Chondrocyte (in vitro differentiated cells): ENCODE data around the gene IKZF5. TPM values are rescaled to one million over a fixed set of nuclear protein-coding genes. Genes with fewer than 3 reads are reported as not detected.
A peak's percentile ranks its signal among the peaks of the same experiment; 100 is the strongest.

Experiments
- DNase-seq: peaks from one replicate; pipeline ENCODE4 v3.0.0; 2021; ENCODE audit warnings: mixed read lengths, low spot score
- H3K27ac Mint-ChIP-seq: one replicate; pipeline ENCODE4 v1.8.0; 2021; ENCODE audit warnings: mild to moderate bottlenecking, moderate library complexity, mixed read lengths; ENCODE audit not compliant: unreplicated experiment
- H3K27me3 Mint-ChIP-seq: 2 replicates; pipeline ENCODE4 v1.8.0; 2021; ENCODE audit warnings: low read depth, mixed read lengths
- H3K36me3 Mint-ChIP-seq: 2 replicates; pipeline ENCODE4 v1.8.0; 2021; ENCODE audit warnings: low read depth, mixed read lengths
- H3K4me1 Mint-ChIP-seq: 2 replicates; pipeline ENCODE4 v1.8.0; 2021; ENCODE audit warnings: low read depth, mild to moderate bottlenecking, mixed read lengths
- H3K4me3 Mint-ChIP-seq: one replicate; pipeline ENCODE4 v1.8.0; 2021; ENCODE audit warnings: mild to moderate bottlenecking, moderate library complexity, mixed read lengths; ENCODE audit not compliant: unreplicated experiment
- H3K9me3 Mint-ChIP-seq: 2 replicates; pipeline ENCODE4 v1.8.0; 2021; ENCODE audit warnings: low read depth, mixed read lengths
- CTCF ChIP-seq: fragments of 200-600 bp; sonication (generic); IDR thresholded peaks from 2 replicates; pipeline ENCODE4 v1.5.0; 2021; ENCODE audit warnings: antibody characterized with exemption, mild to moderate bottlenecking, moderate library complexity
- long read RNA-seq: library from polyadenylated mRNA; stranded (forward); transcript quantifications from one replicate; pipeline ENCODE4 v2.0.0, GENCODE V29; 2021
- total RNA-seq: library from RNA; stranded (reverse); gene quantifications from 3 replicates; pipeline ENCODE4 v1.2.1, GENCODE V29; 2021

IKZF5 gene
- total RNA-seq: 8.5 to 15.2 TPM (median 9.6 TPM) in 3 replicates
- long read RNA-seq, full-length matches to known transcripts: 9 of 14 reads
- long read RNA-seq, partial matches to known transcripts: 0 of 14 reads
- long read RNA-seq, other reads (novel, unspliced or antisense): 5 of 14 reads

DNA sequence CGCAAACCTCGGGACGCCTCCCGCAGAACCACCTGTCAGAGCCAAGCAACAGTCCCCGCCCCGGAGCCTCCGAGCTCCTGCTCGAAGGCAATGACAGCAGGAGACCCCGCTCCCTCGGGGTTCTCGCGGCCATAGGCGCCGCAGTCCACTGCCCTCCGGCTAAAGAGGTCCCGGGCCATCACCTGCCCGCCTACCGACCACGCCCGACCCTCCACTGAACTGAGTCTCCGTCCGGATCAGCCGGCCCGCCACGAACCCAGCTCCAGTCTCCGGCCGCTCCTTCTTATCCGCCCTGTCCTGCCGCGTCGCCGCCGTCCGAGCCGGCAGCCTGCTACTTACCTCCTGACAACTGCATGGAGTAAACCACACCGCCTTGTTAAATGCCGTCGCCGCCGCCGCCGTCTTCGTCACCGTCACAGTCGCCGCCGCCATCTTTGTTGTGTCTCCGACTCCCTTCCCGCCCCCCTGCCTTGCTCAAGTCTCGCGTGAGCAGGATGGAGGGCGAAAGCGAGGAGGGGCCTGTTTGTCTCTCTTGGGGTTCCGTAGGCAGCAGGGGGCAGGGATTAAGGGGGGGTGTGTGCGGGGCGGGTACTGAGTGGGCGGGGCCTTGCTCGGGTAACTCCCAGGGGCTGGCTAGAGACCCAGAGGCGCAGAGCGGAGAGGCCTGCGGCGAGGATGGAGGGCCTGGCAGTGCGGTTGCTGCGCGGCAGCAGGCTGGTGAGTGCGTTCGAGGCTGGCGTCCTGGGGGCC is at the start of gene IKZF5, which contains the start of gene ACADSB:
Gene IKZF5, minus strand, starts transcription at position 441 of the 750 bp plus-strand sequence. CDS start 10,170 bp downstream, outside the sequence.
Gene ACADSB, plus strand, starts transcription at position 652 of the 750 bp plus-strand sequence. Its CDS starts 24 bp downstream, at position 676.
- H3K9me3 Mint-ChIP-seq: no peaks in the 10 kb centered on the region
- H3K36me3 Mint-ChIP-seq: peaks cover 2% of the 10 kb centered on the region
- no peaks in the 10 kb centered on the region for H3K27me3 Mint-ChIP-seq
- peak within 1 kb of the TSS; percentile 96 for H3K4me3 Mint-ChIP-seq
- H3K4me1 Mint-ChIP-seq: peaks cover 24% of the 10 kb centered on the region
- peak; percentile 96 for DNase-seq
- no peak for TF ChIP-seq CTCF
- peak within 1 kb of the TSS; percentile 100 for H3K27ac Mint-ChIP-seq

DNA sequence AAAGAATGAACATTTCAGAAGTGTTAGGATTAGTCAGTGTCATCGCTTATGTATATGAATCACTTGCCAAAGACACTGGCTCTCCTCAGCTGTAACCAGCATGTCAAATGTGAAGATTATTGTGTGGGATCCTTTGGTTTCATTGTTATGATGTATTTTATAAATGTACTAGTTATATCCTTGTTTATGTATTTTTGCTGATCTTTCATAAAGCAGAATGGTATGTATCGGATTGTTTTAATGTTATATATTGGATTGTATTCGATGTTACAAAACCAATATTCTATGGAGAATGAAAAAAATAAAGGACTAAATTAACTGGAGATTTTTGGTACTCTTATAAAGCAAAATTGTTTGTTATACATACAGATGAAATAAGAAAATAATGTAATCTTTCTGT is 49.4 kb upstream of the IKZF5 start:
- no peak overlapping the region for H3K4me3 Mint-ChIP-seq
- TF ChIP-seq CTCF: no peak
- H3K36me3 Mint-ChIP-seq: peaks cover 8% of the 10 kb centered on the region
- H3K27me3 Mint-ChIP-seq: no peaks in the 10 kb centered on the region
- no peak for DNase-seq
- no peaks in the 10 kb centered on the region for H3K4me1 Mint-ChIP-seq
- H3K9me3 Mint-ChIP-seq: no peaks in the 10 kb centered on the region
- no peak overlapping the region for H3K27ac Mint-ChIP-seq

DNA sequence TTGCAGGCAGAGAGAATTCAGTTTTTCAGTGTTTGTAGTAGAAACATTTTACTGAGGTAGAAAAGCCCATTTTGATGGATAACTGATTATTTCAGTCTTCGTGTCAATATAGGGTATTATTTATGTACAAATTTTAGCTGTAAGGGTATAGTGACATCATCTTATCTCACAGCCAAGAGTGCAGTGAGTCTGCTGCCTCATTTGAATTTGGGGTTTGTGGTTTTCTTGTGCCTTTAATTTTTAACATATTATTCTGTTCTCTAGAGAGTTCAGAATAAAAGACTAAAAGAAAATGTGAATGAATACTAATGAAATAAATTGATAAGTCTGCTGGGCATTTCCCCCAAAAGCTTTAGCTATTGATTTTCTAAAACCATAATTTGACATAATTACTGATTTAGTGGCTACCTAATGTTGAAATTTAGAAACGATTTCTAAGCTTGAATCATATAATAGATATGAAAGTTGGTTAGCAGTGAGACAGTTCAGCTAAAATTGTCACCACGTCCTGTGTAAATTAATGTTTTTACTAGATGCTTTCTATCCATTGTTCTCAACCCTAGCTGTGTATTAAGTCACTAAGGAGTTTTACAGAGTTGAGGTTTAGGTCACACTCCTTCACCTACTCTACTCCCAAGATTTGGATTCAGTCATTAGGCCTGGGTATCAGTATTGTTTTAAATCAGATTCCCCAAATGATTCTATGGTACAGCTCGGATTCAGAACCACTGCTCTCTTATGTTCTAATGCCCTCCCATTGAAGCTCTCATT is 37.6 kb upstream of the IKZF5 start:
- DNase-seq: no peak
- Mint-ChIP-seq H3K36me3 (peaks cover 4% of the 10 kb centered on the region), H3K27ac (no peak overlapping the region), H3K4me3 (no peak overlapping the region), H3K4me1 (no peaks in the 10 kb centered on the region), H3K27me3 (no peaks in the 10 kb centered on the region), H3K9me3 (no peaks in the 10 kb centered on the region)
- no peak for TF ChIP-seq CTCF

DNA sequence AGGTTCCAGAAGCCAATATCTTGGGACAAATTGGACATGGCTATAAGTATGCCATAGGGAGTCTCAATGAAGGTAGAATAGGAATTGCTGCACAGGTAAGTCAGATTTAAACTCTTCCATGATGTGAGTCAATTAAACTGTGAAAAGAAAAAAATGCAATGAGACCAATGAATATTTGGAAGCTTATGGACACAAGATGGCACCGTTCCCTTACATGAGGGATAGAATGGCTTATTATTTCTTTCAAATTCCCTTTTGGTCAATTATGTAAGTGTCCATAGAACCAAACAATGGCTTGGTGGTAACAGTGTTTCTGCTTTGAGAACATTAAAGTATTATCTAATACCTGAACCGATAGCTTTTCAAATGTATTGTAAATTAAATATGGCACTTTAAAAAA is 35.8 kb upstream of the IKZF5 start:
- peak; percentile 73 for TF ChIP-seq CTCF
- no peaks in the 10 kb centered on the region for H3K9me3 Mint-ChIP-seq
- no peak for DNase-seq
- no peaks in the 10 kb centered on the region for H3K4me1 Mint-ChIP-seq
- H3K27ac Mint-ChIP-seq: no peak overlapping the region
- H3K27me3 Mint-ChIP-seq: no peaks in the 10 kb centered on the region
- no peak overlapping the region for H3K4me3 Mint-ChIP-seq
- peaks cover under 1% of the 10 kb centered on the region for H3K36me3 Mint-ChIP-seq

- Mint-ChIP-seq H3K27ac (no peak overlapping the region), H3K4me3 (no peak overlapping the region), H3K4me1 (no peaks in the 10 kb centered on the region), H3K36me3 (peaks cover 1% of the 10 kb centered on the region), H3K27me3 (no peaks in the 10 kb centered on the region), H3K9me3 (no peaks in the 10 kb centered on the region)
- no peak for DNase-seq
- peak; percentile 86 for TF ChIP-seq CTCF
These were observed 34.9 kb upstream of the IKZF5 start for GRCh38 chr10:123043409-123043925.
